Measurements from ENCODE around the gene PTPN11. TPM values are rescaled to one million over a fixed set of nuclear protein-coding genes. Genes with fewer than 3 reads are reported as not detected.
"Not testable (repeated sequence)": the region's sequence is repeated elsewhere in the genome, so short reads cannot be mapped to it uniquely, and the experiment has no call there.

Gene PTPN11
- total RNA-seq, 2 experiments from 2014 or later = 44.6 to 46.4 TPM

DNA sequence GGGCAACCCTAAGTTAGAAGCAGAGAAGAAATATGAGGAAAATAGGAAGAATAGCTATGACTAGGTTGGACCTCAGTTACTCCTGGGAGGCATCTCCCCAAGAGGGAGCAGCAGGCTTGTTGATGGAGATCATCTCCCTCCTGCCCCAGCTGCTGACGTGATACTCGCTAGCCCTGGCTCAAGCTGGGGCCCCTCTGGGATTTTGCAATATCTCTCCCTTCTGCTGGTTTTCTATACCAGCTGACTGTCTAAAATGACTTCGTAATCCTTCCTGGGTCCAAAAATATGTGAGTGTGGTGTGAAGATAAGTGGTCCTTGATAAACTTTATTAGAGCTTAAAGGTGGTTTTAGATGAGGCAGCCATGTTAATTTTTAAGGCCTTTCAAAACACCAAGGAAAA, 32.0 kb upstream of the PTPN11 start:
- no peak for TF ChIP-seq CTCF (IDR thresholded peaks at IDR 0.05)
- no peaks in the 10 kb centered on the region for H3K9me3 Mint-ChIP-seq
- Histone ChIP-seq H3K27ac (ENCODE audit: low read depth in 1 of 2, low read length in 2 of 2) (no peak overlapping the region), H3K4me1 (ENCODE audit: insufficient read depth, low read length) (peaks cover 11% of the 10 kb centered on the region), H3K27me3 (ENCODE audit: control insufficient read depth in 1 of 2, insufficient read depth in 2 of 2, low read length in 2 of 2) (no peaks in the 10 kb centered on the region), H3K36me3 (ENCODE audit: insufficient read depth, low read length) (no peaks in the 10 kb centered on the region), H3K4me3 (ENCODE audit: low read length) (no peak overlapping the region), H3K9me3 (ENCODE audit: control insufficient read depth in 1 of 2, insufficient read depth in 1 of 2, low read length in 2 of 2) (no peaks in the 10 kb centered on the region)
- CTCF ChIA-PET = interaction anchor here (0.7 to 2.4 kb wide), 16 partner anchors 9 to 256 kb away, joined by 3 to 16 read pairs (median 4); no protein-coding TSS in a partner anchor
- intact Hi-C loops (cut with DNase I, micrococcal nuclease) = loop anchor here (1.0 to 10.0 kb wide), 6 partner anchors 89 to 702 kb away; partner anchors contain the start of genes ACAD10 (in 1 of the 2), BRAP (in 1 of the 2) and MAPKAPK5 (in 1 of the 2)
- no peak overlapping the region for H3K27ac Mint-ChIP-seq
- H3K4me1 Mint-ChIP-seq (ENCODE audit: low read depth) = peaks cover 12% of the 10 kb centered on the region
- POLR2A ChIA-PET = interaction anchor here (1.0 to 1.3 kb wide), 3 partner anchors 125 to 262 kb away, joined by 3 to 10 read pairs (median 4); partner anchors contain the start of gene TRAFD1
- ATAC-seq (ENCODE audit: poor library complexity) (no peak), DNase-seq (no peak)
- peaks cover 4% of the 10 kb centered on the region for H3K36me3 Mint-ChIP-seq (ENCODE audit: low read depth)
- no peak overlapping the region for H3K4me3 Mint-ChIP-seq
- H3K27me3 Mint-ChIP-seq = no peaks in the 10 kb centered on the region

- DNase-seq (no peak), ATAC-seq (ENCODE audit: poor library complexity) (no peak)
- Mint-ChIP-seq H3K9me3 (no peaks in the 10 kb centered on the region), H3K4me3 (no peak overlapping the region), H3K27me3 (no peaks in the 10 kb centered on the region), H3K36me3 (ENCODE audit: low read depth) (no peaks in the 10 kb centered on the region), H3K27ac (no peak overlapping the region), H3K4me1 (ENCODE audit: low read depth) (peaks cover 6% of the 10 kb centered on the region)
- no peak overlapping the region for H3K4me3 ChIP-seq (ENCODE audit: low read length)
- CTCF ChIA-PET = no interaction called here
- H3K27ac ChIP-seq (ENCODE audit: low read depth in 1 of 2, low read length in 2 of 2) = no peak overlapping the region
- intact Hi-C loops (cut with DNase I, micrococcal nuclease) = loop anchor here (5.0 to 10.0 kb wide), 4 partner anchors 92 to 704 kb away; partner anchors contain the start of genes ACAD10 (in 1 of the 2), BRAP (in 1 of the 2) and MAPKAPK5 (in 1 of the 2)
- peaks cover 4% of the 10 kb centered on the region for H3K4me1 ChIP-seq (ENCODE audit: insufficient read depth, low read length)
- H3K27me3 ChIP-seq (ENCODE audit: control insufficient read depth in 1 of 2, insufficient read depth in 2 of 2, low read length in 2 of 2) = no peaks in the 10 kb centered on the region
- no peak for TF ChIP-seq CTCF (IDR thresholded peaks at IDR 0.05)
- H3K36me3 ChIP-seq (ENCODE audit: insufficient read depth, low read length) = no peaks in the 10 kb centered on the region
- H3K9me3 ChIP-seq (ENCODE audit: control insufficient read depth in 1 of 2, insufficient read depth in 1 of 2, low read length in 2 of 2) = no peaks in the 10 kb centered on the region
- POLR2A ChIA-PET = no interaction called here
Observed at GRCh38 chr12:112389228-112389627, 29.5 kb upstream of the PTPN11 start.

DNA sequence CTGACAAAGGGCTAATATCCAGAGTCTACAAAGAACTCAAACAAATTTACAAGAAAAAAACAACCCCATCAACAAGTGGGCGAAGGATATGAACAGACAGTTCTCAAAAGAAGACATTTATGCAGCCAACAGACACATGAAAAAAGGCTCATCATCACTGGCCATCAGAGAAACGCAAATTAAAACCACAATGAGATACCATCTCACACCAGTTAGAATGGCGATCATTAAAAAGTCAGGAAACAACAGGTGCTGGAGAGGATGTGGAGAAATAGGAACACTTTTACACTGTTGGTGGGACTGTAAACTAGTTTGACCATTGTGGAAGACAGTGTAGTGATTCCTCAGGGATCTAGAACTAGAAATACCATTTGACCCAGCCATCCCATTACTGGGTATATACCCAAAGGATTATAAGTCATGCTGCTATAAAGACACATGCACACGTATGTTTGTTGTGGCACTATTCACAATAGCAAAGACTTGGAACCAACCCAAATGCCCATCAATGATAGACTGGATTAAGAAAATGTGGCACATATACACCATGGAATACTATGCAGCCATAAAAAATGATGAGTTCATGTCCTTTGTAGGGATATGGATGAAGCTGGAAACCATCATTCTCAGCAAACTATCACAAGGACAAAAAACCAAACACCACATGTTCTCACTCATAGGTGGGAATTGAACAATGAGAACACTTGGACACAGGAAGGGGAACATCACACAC, 28.7 kb upstream of the PTPN11 start:
- intact Hi-C loops (cut with DNase I, micrococcal nuclease) = loop anchor here (5.0 to 10.0 kb wide), 4 partner anchors 93 to 705 kb away; partner anchors contain the start of genes ACAD10 (in 1 of the 2), BRAP (in 1 of the 2) and MAPKAPK5 (in 1 of the 2)
- H3K9me3 ChIP-seq (ENCODE audit: control insufficient read depth in 1 of 2, insufficient read depth in 1 of 2, low read length in 2 of 2); H3K4me3 ChIP-seq (ENCODE audit: low read length); H3K4me1 Mint-ChIP-seq (ENCODE audit: low read depth); DNase-seq; H3K27me3 Mint-ChIP-seq; H3K9me3 Mint-ChIP-seq; H3K36me3 ChIP-seq (ENCODE audit: insufficient read depth, low read length); H3K27ac ChIP-seq (ENCODE audit: low read depth in 1 of 2, low read length in 2 of 2); H3K27ac Mint-ChIP-seq; H3K36me3 Mint-ChIP-seq (ENCODE audit: low read depth); POLR2A ChIA-PET; H3K4me1 ChIP-seq (ENCODE audit: insufficient read depth, low read length); CTCF ChIA-PET; ATAC-seq (ENCODE audit: poor library complexity); H3K27me3 ChIP-seq (ENCODE audit: control insufficient read depth in 1 of 2, insufficient read depth in 2 of 2, low read length in 2 of 2); H3K4me3 Mint-ChIP-seq: not testable (repeated sequence)

Measured in CD4-positive, alpha-beta T cell (primary cell).